ENCODE results near the gene TRPV6. TPM values are rescaled to one million over a fixed set of nuclear protein-coding genes. Genes with fewer than 3 reads are reported as not detected.

Gene TRPV6
- total RNA-seq, 2 donors from 2014 or later, result 0.21 to 0.45 TPM

DNA sequence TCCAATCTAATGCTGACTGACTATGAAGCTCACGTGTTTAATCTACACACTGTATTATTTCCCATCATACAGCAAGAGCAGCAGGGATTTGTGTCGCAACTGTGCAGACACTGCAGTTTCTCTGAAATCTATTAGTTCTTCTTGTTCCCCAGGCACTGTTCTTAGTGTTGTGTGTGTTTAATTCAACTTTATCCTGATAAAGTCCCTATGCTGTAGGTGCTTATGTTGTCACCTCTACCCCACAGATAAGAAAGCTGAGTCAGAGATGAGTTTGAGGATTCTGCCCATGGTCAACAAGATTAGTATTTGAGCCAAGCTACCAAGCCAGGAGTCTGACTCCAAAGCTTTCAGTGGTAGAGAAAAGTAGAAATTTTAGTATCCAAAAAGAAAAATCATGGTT is 53.1 kb downstream of the TRPV6 start:
- DNase-seq (no peak), ATAC-seq (no peak)
- intact Hi-C loops (cut with DNase I, micrococcal nuclease), result no loop called here

DNA sequence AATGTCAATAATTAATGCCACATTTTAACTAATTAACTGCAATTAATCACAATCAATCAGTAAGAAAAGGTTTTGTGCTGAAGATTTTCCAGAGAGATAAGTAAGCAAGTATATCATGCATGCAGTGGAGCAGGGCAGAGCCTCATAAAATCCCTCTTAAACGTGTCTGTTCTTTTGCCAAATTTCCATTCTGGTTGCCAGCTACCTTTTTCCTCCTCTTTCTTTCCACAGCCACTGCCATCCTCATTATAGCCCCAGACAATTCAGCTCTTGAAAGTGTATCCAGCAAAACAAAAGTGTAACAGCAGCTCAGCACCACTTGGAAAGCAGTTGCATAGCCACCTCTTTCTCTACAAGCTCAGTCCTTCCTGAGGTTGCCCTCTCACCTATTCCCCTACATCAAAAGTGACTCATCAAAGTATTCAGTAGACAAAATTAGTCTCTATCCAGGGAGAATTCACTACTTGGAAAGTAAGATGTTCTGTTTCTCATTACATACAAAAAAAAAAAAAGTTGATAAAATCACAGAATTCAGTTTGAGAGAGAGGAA is 57.5 kb downstream of the TRPV6 start:
- DNase-seq, result no peak
- intact Hi-C loops (cut with DNase I, micrococcal nuclease), result no loop called here
- ATAC-seq, result no peak

DNA sequence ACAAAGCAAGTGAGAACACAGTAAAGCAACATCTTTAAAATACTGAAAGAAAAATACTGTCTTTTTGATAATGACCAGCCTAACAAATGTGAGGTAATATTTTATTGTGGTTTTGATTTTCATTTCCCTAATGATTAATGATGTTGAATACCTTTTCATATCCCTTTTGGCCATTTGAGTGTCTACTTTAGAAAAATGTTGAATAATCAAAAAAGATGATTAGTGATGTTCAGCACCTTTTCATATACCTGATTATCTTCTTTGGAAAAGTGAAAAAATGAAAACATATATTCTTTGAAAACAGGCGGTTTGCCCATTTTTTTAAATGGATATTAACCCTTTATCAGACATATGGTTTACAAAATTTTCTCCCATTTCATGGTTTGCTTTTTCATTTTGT is 62.8 kb downstream of the TRPV6 start:
- ATAC-seq (no peak), DNase-seq (no peak)
- intact Hi-C loops (cut with DNase I, micrococcal nuclease), result no loop called here

Other genes with a start within 250 kb of the TRPV6 start
- 1 to 10 TPM in 1 of 2 donors, not detected in 1; 4.0 TPM for gene PRSS1, start 136.3 kb downstream of the TRPV6 start, total RNA-seq
- 1 to 10 TPM in 1 of 2 donors, not detected in 1; 4.0 TPM for gene PRSS2, start 114.8 kb downstream of the TRPV6 start, total RNA-seq
- gene EPHB6, start 30.7 kb downstream of the TRPV6 start, total RNA-seq, result 1 to 10 TPM; 1.2 to 3.2 TPM
- not detected for gene TRPV5, start 48.0 kb upstream of the TRPV6 start, total RNA-seq
- gene LLCFC1, start 53.7 kb upstream of the TRPV6 start, total RNA-seq, result not detected
- gene KEL, start 76.6 kb upstream of the TRPV6 start, total RNA-seq, result under 1 TPM in 1 of 2 donors, not detected in 1; 0.85 TPM
- not detected for gene OR9A2, start 141.4 kb upstream of the TRPV6 start, total RNA-seq
- gene OR6V1, start 166.6 kb upstream of the TRPV6 start, total RNA-seq, result not detected
- not detected for gene PIP, start 246.3 kb upstream of the TRPV6 start, total RNA-seq